ENCODE measurements around the gene LRRC8E.
"Not testable (repeated sequence)": the region's sequence is repeated elsewhere in the genome, so short reads cannot be mapped to it uniquely, and the experiment has no call there.

LRRC8E gene

GRCh38 chr19:7910321-7911161, 22.2 kb downstream of the LRRC8E start:
- DNase-seq, result no peak

- no peak for DNase-seq
Observed at GRCh38 chr19:7911508-7912143, 23.3 kb downstream of the LRRC8E start.

- DNase-seq, result no peak
Observed at GRCh38 chr19:7912144-7912696, 23.9 kb downstream of the LRRC8E start.

- DNase-seq, result no peak
Observed at GRCh38 chr19:7912697-7913564, 24.6 kb downstream of the LRRC8E start.

- DNase-seq, result no peak
Observed at GRCh38 chr19:7913652-7914051, 25.3 kb downstream of the LRRC8E start.

- DNase-seq, result no peak
Observed at GRCh38 chr19:7914099-7914498, 25.8 kb downstream of the LRRC8E start.

- no peak for DNase-seq
Observed at GRCh38 chr19:7914598-7915045, 26.3 kb downstream of the LRRC8E start, which contains the start of gene TGFBR3L. Gene TGFBR3L (plus strand): TSS chr19:7914830.

GRCh38 chr19:7915250-7916102, 27.2 kb downstream of the LRRC8E start:
- DNase-seq, result no peak

GRCh38 chr19:7916103-7916954, 28.0 kb downstream of the LRRC8E start:
- DNase-seq, result peak; percentile 35

GRCh38 chr19:7916955-7917266, 28.6 kb downstream of the LRRC8E start:
- no peak for DNase-seq

GRCh38 chr19:7917267-7918061, 29.2 kb downstream of the LRRC8E start:
- no peak for DNase-seq

- not testable (repeated sequence) for DNase-seq
Observed at GRCh38 chr19:7918062-7918614, 29.8 kb downstream of the LRRC8E start.

- DNase-seq, result no peak
Observed at GRCh38 chr19:7918615-7919421, 30.5 kb downstream of the LRRC8E start.

- peak; percentile 97 for DNase-seq
Observed at GRCh38 chr19:7919610-7920518, 31.6 kb downstream of the LRRC8E start, which contains the start of gene SNAPC2. Gene SNAPC2 (plus strand): TSS chr19:7920338. CDS start chr19:7920367, 29 bp downstream.

- DNase-seq, result peak; percentile 99
Observed at GRCh38 chr19:7920519-7921301, 32.4 kb downstream of the LRRC8E start.

GRCh38 chr19:7921302-7921966, 33.1 kb downstream of the LRRC8E start:
- no peak for DNase-seq
